22Rv1 (cell line): ENCODE results near the gene ZNF609.

Experiments
- H3K27ac ChIP-seq: fragments of 450-650 bp; 2 replicates; pipeline ENCODE4 v1.5.1; 2017
- CTCF ChIP-seq: fragments of 450-650 bp; IDR thresholded peaks from 2 replicates; pipeline ENCODE4 v1.5.1; 2017; ENCODE audit warnings: mild to moderate bottlenecking
- ZFX ChIP-seq: fragments of 450-650 bp; IDR thresholded peaks from 2 replicates; pipeline ENCODE4 v1.6.1; 2017; ENCODE audit warnings: antibody characterized with exemption, borderline replicate concordance

The ZNF609 gene

GRCh38 chr15:64527263-64527984 is 67.0 kb downstream of the ZNF609 start:
- no peak overlapping the region for H3K27ac ChIP-seq
- TF ChIP-seq ZFX (no peak), CTCF (no peak)

GRCh38 chr15:64528871-64529270 is 68.5 kb downstream of the ZNF609 start:
- TF ChIP-seq CTCF (no peak), ZFX (no peak)
- H3K27ac ChIP-seq, result no peak overlapping the region

- H3K27ac ChIP-seq, result no peak overlapping the region
- TF ChIP-seq ZFX (no peak), CTCF (no peak)
Observed at GRCh38 chr15:64530472-64530871, 70.1 kb downstream of the ZNF609 start.

GRCh38 chr15:64530918-64531317 is 70.5 kb downstream of the ZNF609 start:
- H3K27ac ChIP-seq, result no peak overlapping the region
- TF ChIP-seq CTCF (no peak), ZFX (no peak)

- TF ChIP-seq ZFX (no peak), CTCF (no peak)
- no peak overlapping the region for H3K27ac ChIP-seq
Observed at GRCh38 chr15:64532521-64533315, 72.3 kb downstream of the ZNF609 start.

GRCh38 chr15:64535460-64536243 is 75.3 kb downstream of the ZNF609 start:
- TF ChIP-seq ZFX (no peak), CTCF (no peak)
- H3K27ac ChIP-seq, result no peak overlapping the region
